Gastrocnemius medialis (tissue), 4 donors: ENCODE data around the gene UMPS. TPM values are rescaled to one million over a fixed set of nuclear protein-coding genes. Genes with fewer than 3 reads are reported as not detected.

ENCODE experiments used
- ATAC-seq, 2 donors: fragments of 150-250 bp; one replicate each; pipeline ENCODE4 v1.9.1; 2016
- DNase-seq, 2 donors: peaks; one replicate each; pipeline ENCODE4 v3.0.0-alpha.2; 2019
- H3K27ac ChIP-seq, 4 donors: fragments of 200-600 bp; sonication (generic); 1 replicate in 1 of 4; 2 replicates in 3 of 4; pipeline ENCODE4 v1.5.1; 2016 to 2018; ENCODE audit warnings: mild to moderate bottlenecking in 2 of 4, moderate library complexity in 1 of 4
- H3K27me3 ChIP-seq, 3 donors: fragments of 200-600 bp; sonication (generic) in 2 of 3; 1 replicate in 1 of 3; 2 replicates in 2 of 3; pipeline versions ENCODE4 v1.5.1 to v1.6.0; 2016 to 2019; ENCODE audit warnings: mild to moderate bottlenecking in 1 of 3, moderate library complexity in 1 of 3
- H3K36me3 ChIP-seq, 2 donors: fragments of 200-600 bp; sonication (generic) in 1 of 2; one replicate each; pipeline ENCODE4 v1.5.1; 2017 to 2018
- H3K4me1 ChIP-seq, 2 donors: fragments of 200-600 bp; sonication (generic) in 1 of 2; one replicate each; pipeline ENCODE4 v1.5.1; 2016 to 2017; ENCODE audit warnings: mild to moderate bottlenecking in 2 of 2
- H3K4me3 ChIP-seq, 4 donors: fragments of 200-600 bp; sonication (generic) in 3 of 4; 1 replicate in 1 of 4; 2 replicates in 3 of 4; pipeline ENCODE4 v1.5.1; 2016 to 2019; ENCODE audit warnings: mild to moderate bottlenecking in 2 of 4
- H3K9me3 ChIP-seq, 3 donors: fragments of 200-600 bp; sonication (generic) in 2 of 3; 1 replicate in 1 of 3; 2 replicates in 2 of 3; pipeline ENCODE4 v1.5.1; 2016 to 2019
- POLR2A ChIP-seq, 2 donors: fragments of 450-650 bp; IDR thresholded peaks; one replicate each; pipeline ENCODE4 v1.6.1; 2017; ENCODE audit warnings: antibody characterized with exemption in 2 of 2, mild to moderate bottlenecking in 2 of 2, moderate library complexity in 2 of 2
- in situ Hi-C, 4 donors: fragments of 200-750 bp; cut with MboI; loops; one replicate each; pipeline versions ENCODE4 v1.15.0 to v1.8.0; 2017; ENCODE audit warnings: low sequenced_read_pairs in 4 of 4
- intact Hi-C: fragments of 100-400 bp; cut with DNase I; formaldehyde crosslinking; loops from one replicate; pipeline ENCODE4 v1.15.1; 2023; ENCODE audit warnings: low total_unique reads
- total RNA-seq, 4 donors: library from RNA; depleted of rRNA; stranded (reverse); fragments of >200 nt; gene quantifications; one replicate each; pipeline versions ENCODE4 v1.1.0 to v1.2.3, GENCODE V29; 2016
- TF ChIP-seq, protein P1 (sequence below), 5 experiments: fragments of 450-650 bp in 3 of 5; fragments of 200-600 bp in 2 of 5; sonication (generic) in 2 of 5; IDR thresholded peaks in 4 of 5; conservative IDR thresholded peaks in 1 of 5; 1 replicate in 4 of 5; 2 replicates in 1 of 5; pipeline ENCODE4 v1.5.1; 2016 to 2019; ENCODE audit warnings: antibody characterized with exemption in 5 of 5, mild to moderate bottlenecking in 3 of 5, moderate library complexity in 3 of 5

The UMPS gene
- total RNA-seq, 4 donors from 2014 or later: 2.2 to 7.6 (median 6.2) TPM

DNA sequence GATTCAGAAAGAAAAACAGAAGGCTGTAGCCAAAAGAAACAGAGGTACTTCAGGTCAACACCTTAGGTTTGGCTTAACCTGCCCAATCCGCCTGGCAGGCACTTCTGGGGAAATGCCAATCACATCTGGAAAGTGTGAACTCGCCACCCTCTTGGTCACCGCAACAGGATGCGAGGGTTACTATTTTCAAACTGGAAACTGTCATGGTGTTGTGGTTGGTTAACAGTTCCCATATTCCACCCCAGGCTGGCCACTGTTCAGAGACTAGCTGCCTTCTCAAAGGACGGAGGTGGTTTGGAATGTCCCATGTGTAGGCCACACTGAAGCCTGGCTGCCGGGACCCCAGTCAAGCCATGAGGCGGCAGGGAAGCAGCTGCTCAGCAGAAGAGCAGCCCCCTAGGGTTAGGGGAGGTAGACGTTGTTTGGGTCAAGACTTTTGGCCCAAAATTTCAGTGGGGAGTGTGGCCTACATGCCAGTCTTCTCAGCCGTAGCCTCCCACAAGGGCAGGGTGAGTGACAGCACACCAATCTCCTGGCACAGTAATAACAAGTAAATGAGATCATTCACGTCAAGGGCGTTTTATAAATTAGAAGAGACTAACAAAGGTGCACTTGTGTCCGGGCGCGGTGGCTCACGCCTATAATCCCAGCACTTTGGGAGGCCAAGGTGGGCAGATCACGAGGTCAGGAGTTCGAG is 54.6 kb downstream of the UMPS start:
- in situ Hi-C loops: no loop called here
- Histone ChIP-seq H3K9me3 (no peaks in the 10 kb centered on the region), H3K27me3 (no peaks in the 10 kb centered on the region), H3K27ac (peak overlapping the region in 1 of 4 donors; percentile 1), H3K4me3 (no peak overlapping the region), H3K36me3 (no peaks in the 10 kb centered on the region), H3K4me1 (peaks cover 50 to 51% of the 10 kb centered on the region in 2 donors)
- ATAC-seq (no peak), DNase-seq (no peak)
- TF ChIP-seq POLR2A (IDR thresholded peaks at IDR 0.05): no peak
- TF ChIP-seq, protein P1, sequence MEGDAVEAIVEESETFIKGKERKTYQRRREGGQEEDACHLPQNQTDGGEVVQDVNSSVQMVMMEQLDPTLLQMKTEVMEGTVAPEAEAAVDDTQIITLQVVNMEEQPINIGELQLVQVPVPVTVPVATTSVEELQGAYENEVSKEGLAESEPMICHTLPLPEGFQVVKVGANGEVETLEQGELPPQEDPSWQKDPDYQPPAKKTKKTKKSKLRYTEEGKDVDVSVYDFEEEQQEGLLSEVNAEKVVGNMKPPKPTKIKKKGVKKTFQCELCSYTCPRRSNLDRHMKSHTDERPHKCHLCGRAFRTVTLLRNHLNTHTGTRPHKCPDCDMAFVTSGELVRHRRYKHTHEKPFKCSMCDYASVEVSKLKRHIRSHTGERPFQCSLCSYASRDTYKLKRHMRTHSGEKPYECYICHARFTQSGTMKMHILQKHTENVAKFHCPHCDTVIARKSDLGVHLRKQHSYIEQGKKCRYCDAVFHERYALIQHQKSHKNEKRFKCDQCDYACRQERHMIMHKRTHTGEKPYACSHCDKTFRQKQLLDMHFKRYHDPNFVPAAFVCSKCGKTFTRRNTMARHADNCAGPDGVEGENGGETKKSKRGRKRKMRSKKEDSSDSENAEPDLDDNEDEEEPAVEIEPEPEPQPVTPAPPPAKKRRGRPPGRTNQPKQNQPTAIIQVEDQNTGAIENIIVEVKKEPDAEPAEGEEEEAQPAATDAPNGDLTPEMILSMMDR (IDR thresholded peaks at IDR 0.05 in 4 of 5, conservative IDR thresholded peaks at IDR 0.05 in 1 of 5): no peak
- intact Hi-C loops: no loop called here

DNA sequence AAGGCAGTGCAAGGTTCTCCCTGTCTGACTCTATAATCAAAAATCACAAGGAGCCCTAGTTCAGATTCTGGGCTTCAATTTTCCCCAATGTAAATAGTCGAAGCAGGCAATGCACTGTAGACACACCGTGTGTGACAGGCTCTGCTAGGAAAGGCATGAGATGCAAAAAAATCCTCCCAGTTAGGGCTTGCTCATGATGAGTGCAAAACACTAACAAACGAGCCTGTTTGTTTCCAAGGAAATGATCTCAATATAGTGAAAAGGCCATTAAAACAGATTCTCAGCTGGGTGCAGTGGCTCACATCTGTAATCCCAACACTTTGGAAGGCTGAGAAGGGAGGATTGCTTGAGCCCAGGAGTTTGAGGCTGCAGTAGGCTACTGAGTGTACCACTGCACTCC is 55.7 kb downstream of the UMPS start:
- DNase-seq: no peak
- TF ChIP-seq, protein P1 (IDR thresholded peaks at IDR 0.05 in 4 of 5, conservative IDR thresholded peaks at IDR 0.05 in 1 of 5): no peak
- no peak for TF ChIP-seq POLR2A (IDR thresholded peaks at IDR 0.05)
- Histone ChIP-seq H3K4me3 (no peak overlapping the region), H3K27ac (peak overlapping the region; percentile 57 to 69 (median 64)), H3K36me3 (no peaks in the 10 kb centered on the region), H3K9me3 (no peaks in the 10 kb centered on the region), H3K4me1 (peaks cover 41 to 44% of the 10 kb centered on the region in 2 donors), H3K27me3 (no peaks in the 10 kb centered on the region)
- no peak for ATAC-seq
- intact Hi-C loops: no loop called here
- in situ Hi-C loops: no loop called here

DNA sequence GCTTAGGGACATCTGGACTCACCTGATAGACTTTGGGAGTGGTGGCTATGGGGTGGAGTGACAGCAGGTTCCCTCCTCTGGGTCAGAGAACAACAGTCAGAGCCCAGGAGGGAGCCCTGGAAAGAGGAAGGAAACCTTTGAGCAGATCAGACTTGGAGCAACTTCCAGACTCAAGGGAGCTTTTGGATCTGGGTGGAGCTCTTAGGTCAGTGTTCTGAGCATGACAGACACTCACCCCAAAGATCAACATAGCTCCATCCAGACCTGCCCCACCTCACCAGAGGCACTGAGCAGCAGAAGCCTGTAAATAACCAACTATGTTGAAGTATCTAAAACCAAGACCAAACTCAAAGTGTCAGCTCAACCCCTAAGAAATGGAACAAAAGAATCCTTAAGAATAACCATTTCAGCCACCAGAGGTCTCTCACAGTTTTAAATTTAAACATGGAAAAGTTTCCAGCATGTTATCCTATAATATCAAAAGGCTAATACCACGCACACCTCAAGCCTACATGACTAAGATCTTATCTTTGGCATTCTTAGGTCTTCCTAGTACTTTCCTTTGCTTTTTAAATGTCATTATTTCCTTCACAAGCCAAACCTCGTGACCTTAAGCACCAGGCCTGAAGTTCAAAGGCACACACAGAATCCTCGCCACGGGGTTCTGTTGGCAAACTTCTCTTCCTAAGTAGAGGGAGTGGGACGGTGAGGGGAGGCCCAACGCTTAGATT is 56.4 kb downstream of the UMPS start:
- TF ChIP-seq POLR2A (IDR thresholded peaks at IDR 0.05): no peak
- TF ChIP-seq, protein P1 (IDR thresholded peaks at IDR 0.05 in 4 of 5, conservative IDR thresholded peaks at IDR 0.05 in 1 of 5): peak in 3 of 5 experiments; percentile 32 to 46 (median 45)
- peaks cover 40 to 42% of the 10 kb centered on the region in 2 donors for H3K4me1 ChIP-seq
- H3K36me3 ChIP-seq: no peaks in the 10 kb centered on the region
- peak overlapping the region; percentile 57 to 69 (median 64) for H3K27ac ChIP-seq
- intact Hi-C loops: no loop called here
- DNase-seq (no peak), ATAC-seq (peak; percentile 39 to 51)
- in situ Hi-C loops: no loop called here
- H3K27me3 ChIP-seq: no peaks in the 10 kb centered on the region
- H3K4me3 ChIP-seq: no peak overlapping the region
- no peaks in the 10 kb centered on the region for H3K9me3 ChIP-seq

DNA sequence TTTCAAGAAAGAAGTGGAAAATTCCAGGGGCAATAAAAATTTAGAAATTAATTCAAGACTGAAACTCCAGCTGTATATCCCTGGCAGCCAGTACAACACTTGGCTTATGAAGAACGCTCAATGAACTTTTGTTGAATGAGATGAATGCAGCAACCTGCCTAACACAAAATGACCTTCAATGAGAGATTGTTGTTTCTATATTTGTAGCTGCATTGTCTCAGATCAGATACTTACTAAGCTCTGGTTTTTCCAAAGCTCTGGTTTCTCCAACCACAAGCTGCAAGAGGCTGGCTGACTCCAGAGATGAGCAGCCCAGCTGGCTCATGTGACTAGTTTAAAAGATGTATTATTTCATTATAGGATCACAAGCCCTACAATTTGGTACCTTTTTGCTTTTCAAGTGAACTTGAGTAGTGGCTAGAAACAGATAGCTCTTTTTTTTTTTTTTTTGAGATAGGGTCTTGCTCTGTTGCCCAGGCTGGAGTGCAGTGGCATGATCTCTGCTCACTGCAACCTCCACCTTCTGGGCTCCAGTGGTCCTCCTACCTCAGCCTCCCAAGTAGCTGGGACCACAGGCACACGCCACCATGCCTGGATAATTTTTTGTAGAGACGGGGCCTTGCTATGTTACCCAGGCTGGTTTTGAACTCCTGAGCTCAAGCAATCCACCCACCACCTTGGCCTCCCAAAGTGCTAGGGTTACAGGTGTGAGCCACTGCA is 57.4 kb downstream of the UMPS start:
- peak overlapping the region; percentile 57 to 69 (median 64) for H3K27ac ChIP-seq
- no peaks in the 10 kb centered on the region for H3K27me3 ChIP-seq
- in situ Hi-C loops: no loop called here
- H3K9me3 ChIP-seq: no peaks in the 10 kb centered on the region
- H3K4me1 ChIP-seq: peaks cover 31 to 35% of the 10 kb centered on the region in 2 donors
- ATAC-seq (no peak), DNase-seq (no peak)
- no peak overlapping the region for H3K4me3 ChIP-seq
- no peaks in the 10 kb centered on the region for H3K36me3 ChIP-seq
- intact Hi-C loops: no loop called here
- TF ChIP-seq POLR2A (IDR thresholded peaks at IDR 0.05): no peak
